ENCODE results near the gene CCDC187. TPM values are rescaled to one million over a fixed set of nuclear protein-coding genes. Genes with fewer than 3 reads are reported as not detected.

Gene CCDC187
- 0.23 TPM for total RNA-seq

DNA sequence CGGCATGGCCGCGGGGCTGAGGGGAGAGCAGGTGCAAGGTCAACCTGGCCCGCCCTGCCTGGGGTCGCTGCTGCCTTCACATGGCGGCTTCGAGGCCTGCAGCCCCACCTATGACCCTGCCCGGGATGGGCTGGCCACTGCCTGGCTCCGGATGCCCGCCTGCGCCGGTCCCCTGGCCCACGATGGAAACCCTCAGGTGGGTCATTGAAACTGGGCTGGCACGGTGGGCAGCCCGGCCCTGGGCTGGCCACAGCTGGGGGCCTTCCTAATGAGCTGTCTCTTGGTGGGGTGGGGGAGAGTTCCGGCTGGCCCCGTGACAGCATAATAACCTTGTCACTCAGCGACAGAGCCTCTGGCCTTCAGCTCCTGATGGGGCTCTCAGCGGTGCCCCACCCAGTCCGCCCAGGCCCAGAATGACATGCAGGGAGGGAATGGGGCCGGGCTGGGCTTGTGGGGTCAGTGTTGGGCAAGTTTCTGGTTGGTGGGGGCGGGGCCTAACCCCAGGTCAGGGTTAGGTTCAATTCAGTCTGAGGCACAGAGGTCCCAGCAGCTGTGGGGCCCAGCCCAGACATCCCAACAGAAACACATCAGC, at the start of gene CCDC187:
Gene CCDC187, minus strand, starts transcription at position 270 of the 592 bp plus-strand sequence. Its CDS starts 264 bp downstream, at position 6.

DNA sequence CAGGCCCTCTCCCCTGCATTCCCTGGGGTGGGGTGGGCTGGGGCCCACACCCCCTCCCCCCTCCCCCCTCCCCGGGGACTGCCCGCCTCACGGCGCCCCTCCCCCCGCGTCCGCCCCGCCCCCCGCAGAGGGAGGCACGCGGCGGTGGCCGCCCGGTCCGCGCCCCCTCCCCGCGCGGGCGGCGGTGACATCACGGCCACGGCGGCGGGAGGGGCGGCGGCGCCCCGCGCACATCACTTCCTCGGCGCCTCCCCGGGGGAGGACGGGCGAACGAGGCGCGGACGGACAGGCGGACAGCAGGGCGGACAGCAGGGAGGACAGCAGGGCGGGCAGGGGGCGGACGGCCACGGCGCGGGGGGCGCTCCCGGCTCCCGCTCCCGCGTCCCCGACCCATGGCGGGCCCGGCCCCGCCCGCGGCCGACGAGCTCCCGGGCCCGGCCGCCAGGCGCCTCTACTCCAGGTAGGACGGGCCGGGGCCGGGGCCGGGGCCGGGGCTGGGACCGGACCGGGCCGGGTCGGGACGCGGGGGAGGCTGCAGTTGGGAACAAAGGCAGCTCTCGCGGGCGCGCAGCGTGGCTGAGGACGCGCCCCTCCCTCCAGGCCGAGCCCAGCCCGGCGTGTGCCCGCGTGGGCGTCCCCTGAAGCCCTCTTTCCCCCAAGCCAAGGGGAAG, 23.5 kb upstream of the CCDC187 start, which contains the start of gene GPSM1:
Gene GPSM1, plus strand, starts transcription at position 236 of the 671 bp plus-strand sequence. Its CDS starts 157 bp downstream, at position 393.

DNA sequence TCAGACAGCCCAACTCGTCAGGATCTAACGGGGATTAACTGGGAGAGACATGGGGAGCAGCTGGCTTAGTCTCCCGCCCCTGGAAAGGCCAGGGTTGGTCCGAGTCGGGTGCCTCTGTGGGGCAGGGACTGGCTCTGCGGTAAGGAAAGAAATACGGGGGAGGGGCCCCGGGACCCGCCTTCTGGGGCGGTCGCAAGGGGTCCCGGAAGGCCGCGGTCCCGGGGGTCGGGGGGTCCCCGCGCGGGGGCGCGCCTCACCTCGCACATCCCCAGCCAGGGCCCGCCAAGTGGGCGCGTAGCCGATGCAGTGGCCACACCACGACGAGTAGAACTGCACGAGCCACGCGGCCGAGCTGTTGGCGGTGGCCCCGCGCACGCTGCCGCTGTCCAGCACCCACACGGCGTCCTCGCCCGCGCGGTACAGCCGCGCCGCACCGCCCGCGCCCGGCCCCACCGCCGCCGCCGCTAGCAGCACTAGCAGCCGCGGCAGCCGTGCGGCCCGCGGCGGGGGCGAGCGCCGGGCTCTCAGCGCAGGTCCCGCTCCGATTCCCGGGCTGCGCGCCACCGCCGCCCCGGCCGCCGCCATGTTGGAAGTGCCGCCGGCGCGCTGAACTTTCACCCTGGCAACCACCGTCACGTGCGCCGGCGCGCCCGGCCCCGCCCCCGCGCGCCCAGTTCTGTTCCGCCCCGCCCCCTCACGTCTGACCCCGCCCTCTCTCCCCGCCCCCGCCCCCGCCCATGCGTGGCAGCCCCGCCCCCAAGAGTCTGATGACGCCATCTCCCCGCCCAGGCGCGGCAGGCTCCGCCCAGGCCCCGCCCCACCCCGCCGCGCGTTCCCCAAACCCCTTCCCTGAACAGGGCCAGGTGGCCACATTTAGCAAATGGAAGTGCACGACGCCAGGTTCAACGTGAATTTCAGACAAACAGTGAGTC, 58.4 kb downstream of the CCDC187 start, which contains the start of gene QSOX2:
Gene QSOX2, minus strand, starts transcription at position 594 of the 932 bp plus-strand sequence. Its CDS starts 9 bp downstream, at position 585.

DNA sequence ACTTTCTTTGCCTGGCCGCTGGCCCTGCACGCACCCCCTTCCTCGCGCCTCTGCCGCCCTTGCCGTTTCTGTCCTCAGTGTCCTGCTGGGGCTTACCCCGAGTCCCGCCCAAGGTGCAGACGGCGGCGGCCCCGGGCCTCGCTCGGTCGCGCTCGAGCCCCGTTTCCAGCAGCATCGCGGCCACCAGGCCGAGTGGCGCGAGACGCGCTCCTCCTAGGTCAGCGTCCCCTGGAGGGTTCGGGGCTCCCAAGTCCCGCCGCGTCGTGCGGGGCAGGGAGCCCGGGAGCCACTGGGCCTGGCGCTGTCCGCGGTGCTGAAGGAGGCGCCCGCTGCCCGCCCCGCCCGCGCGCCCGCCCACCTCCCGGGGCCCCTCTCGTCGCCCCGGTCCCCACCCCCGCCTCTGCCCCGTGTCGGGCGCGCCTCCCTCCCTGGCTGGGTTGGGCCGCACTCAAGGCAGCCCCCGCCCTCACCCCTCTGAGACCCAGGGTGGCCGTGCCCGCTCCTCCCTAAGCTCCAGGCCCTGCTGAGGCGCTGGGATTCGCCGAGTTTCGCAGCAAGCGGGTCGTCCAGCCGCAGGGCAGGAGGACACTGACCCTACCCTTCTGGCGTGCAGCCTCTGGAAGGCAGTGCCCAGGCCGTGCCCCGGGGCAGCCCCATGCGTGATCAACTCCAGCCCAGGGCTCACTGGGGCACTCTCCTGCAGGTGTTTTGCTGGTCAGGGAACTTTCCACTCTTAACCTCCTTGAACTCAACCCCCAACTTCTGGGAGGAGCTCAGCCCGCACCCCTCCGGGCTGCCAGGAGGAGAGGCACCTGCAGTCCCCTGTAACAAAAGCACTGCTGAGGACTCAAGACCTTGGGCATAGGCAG, 98.8 kb downstream of the CCDC187 start, which contains the start of gene LHX3:
Gene LHX3, minus strand, starts transcription at position 291 of the 869 bp plus-strand sequence. Its CDS starts 116 bp downstream, at position 175.

Other genes starting within 250 kb of the CCDC187 start
- 18.0 TPM for gene NACC2, start 208.8 kb downstream of the CCDC187 start, total RNA-seq
- 18.9 TPM for gene TMEM250, start 185.2 kb downstream of the CCDC187 start, total RNA-seq
- not detected for gene LHX3, start 99.0 kb downstream of the CCDC187 start, total RNA-seq
- gene QSOX2, start 58.3 kb downstream of the CCDC187 start, total RNA-seq: 10.8 TPM
- gene GPSM1, start 23.4 kb upstream of the CCDC187 start, total RNA-seq: 62.5 TPM
- gene DNLZ, start 59.6 kb upstream of the CCDC187 start, total RNA-seq: 10.4 TPM
- 2.3 TPM for gene CARD9, start 69.6 kb upstream of the CCDC187 start, total RNA-seq
- 7.8 TPM for gene SNAPC4, start 96.1 kb upstream of the CCDC187 start, total RNA-seq
- gene ENTR1, start 106.5 kb upstream of the CCDC187 start, total RNA-seq: 17.1 TPM
- gene PMPCA, start 106.6 kb upstream of the CCDC187 start, total RNA-seq: 32.5 TPM
- 12.7 TPM for gene INPP5E, start 135.8 kb upstream of the CCDC187 start, total RNA-seq
- gene SEC16A, start 178.9 kb upstream of the CCDC187 start, total RNA-seq: 19.1 TPM
- gene NOTCH1, start 242.0 kb upstream of the CCDC187 start, total RNA-seq: 41.3 TPM

Data from diencephalon (tissue), 1 donor.